Measurements from ENCODE around the gene NR2C2.

DNA sequence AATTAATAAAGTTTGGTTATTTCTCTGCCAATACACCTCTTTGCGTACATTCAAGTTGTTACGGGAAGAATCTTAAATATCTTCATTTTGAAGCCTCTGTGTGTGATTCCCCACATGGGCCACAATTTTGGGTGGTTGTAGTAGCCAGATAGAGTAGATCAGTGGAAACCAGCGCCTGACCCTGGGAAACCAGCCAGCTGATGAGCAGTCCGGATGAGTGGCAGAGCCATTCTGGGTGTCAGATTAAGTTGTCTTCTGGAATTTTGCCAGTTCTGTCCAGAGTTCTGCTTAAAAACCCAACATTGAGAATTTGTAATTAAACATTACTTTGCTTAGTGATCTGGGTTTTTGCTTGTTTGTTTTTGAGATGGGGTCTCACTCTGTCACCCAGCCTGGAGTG lies 68.1 kb downstream of the NR2C2 start:
- no peak for TF ChIP-seq POLR2A (IDR thresholded peaks at IDR 0.05)
- TF ChIP-seq, protein P1, sequence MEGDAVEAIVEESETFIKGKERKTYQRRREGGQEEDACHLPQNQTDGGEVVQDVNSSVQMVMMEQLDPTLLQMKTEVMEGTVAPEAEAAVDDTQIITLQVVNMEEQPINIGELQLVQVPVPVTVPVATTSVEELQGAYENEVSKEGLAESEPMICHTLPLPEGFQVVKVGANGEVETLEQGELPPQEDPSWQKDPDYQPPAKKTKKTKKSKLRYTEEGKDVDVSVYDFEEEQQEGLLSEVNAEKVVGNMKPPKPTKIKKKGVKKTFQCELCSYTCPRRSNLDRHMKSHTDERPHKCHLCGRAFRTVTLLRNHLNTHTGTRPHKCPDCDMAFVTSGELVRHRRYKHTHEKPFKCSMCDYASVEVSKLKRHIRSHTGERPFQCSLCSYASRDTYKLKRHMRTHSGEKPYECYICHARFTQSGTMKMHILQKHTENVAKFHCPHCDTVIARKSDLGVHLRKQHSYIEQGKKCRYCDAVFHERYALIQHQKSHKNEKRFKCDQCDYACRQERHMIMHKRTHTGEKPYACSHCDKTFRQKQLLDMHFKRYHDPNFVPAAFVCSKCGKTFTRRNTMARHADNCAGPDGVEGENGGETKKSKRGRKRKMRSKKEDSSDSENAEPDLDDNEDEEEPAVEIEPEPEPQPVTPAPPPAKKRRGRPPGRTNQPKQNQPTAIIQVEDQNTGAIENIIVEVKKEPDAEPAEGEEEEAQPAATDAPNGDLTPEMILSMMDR (IDR thresholded peaks at IDR 0.05): no peak
- TF ChIP-seq POLR2AphosphoS5 (IDR thresholded peaks at IDR 0.05): no peak

Measured in transverse colon (tissue), 4 donors.